D721Med (cell line): Measurements from ENCODE around the gene CDC42EP3.

Source experiments
- DNase-seq: peaks from one replicate; pipeline ENCODE4 v3.0.0; 2011; ENCODE audit warnings: low spot score; ENCODE audit not compliant: insufficient read length
- FAIRE-seq: peaks from 2 replicates; lab custom pipeline; 2011; peaks lifted over from hg19 to GRCh38; lab: Jason Lieb, UNC
- CTCF ChIP-seq: IDR thresholded peaks from 2 replicates; pipeline ENCODE4 v1.5.1; 2012; ENCODE audit warnings: mild to moderate bottlenecking, control low read depth; ENCODE audit not compliant: insufficient read depth; ENCODE audit errors: missing control alignments

Gene CDC42EP3

GRCh38 chr2:37619230-37619958 is 52.0 kb downstream of the CDC42EP3 start:
- FAIRE-seq (no peak), DNase-seq (no peak)
- TF ChIP-seq CTCF = no peak

- FAIRE-seq (no peak), DNase-seq (no peak)
- TF ChIP-seq CTCF = no peak
Observed at GRCh38 chr2:37618326-37618725, 53.1 kb downstream of the CDC42EP3 start.

DNA sequence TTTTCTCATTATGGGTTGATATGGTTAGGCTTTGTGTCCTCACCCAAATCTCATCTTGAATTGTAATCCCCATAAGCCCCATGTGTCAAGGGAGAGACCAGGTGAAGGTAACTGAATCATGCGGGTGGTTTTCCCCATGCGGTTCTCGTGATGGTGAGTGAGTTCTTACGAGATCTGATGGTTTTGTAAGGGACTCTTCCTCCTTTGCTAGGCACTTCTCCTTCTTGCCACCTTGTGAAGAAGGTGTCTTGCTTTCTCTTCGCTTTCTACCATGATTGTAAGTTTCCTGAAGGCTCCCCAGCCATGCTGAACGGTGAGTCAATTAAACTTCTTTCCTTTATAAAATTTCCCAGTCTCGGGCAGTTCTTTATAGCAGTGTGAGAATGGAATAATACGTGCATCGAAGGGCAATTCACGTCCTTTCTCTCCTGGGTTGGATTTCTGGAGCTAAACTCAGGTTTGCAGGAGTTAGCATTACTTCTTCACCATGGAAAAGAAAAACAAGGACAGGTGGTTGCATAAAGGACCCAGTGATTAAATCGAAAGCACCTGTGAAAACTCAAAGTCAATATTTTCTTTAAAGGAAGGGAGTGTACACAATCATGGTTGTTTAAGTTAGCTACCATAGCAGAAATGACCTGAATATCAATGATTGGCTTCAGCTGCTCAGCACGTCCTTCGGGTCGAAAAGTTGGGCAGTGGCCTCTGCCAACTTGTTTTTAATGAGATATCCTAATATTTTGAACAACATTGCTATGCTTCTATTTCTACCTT is 54.1 kb downstream of the CDC42EP3 start:
- FAIRE-seq = no peak
- DNase-seq = no peak
- no peak for TF ChIP-seq CTCF

DNA sequence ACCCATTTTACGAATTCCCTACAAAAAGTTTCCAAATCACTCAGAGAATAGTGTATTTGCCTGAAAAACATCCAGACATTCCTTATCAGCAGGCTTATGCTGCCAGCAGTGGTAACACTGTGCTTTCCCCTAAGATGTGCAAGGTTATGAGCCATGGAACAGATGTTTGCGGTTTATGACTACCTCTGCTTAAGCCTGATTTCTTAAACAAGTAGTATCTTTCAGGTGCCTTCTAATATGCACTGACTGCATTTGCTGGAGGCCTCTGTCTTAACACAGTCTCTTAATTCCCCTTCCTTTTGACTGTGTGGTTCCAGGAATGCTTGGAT is 54.8 kb downstream of the CDC42EP3 start:
- TF ChIP-seq CTCF = no peak
- DNase-seq = no peak
- no peak for FAIRE-seq

- no peak for FAIRE-seq
- no peak for TF ChIP-seq CTCF
- no peak for DNase-seq
Observed at GRCh38 chr2:37615804-37616676, 55.4 kb downstream of the CDC42EP3 start.

DNA sequence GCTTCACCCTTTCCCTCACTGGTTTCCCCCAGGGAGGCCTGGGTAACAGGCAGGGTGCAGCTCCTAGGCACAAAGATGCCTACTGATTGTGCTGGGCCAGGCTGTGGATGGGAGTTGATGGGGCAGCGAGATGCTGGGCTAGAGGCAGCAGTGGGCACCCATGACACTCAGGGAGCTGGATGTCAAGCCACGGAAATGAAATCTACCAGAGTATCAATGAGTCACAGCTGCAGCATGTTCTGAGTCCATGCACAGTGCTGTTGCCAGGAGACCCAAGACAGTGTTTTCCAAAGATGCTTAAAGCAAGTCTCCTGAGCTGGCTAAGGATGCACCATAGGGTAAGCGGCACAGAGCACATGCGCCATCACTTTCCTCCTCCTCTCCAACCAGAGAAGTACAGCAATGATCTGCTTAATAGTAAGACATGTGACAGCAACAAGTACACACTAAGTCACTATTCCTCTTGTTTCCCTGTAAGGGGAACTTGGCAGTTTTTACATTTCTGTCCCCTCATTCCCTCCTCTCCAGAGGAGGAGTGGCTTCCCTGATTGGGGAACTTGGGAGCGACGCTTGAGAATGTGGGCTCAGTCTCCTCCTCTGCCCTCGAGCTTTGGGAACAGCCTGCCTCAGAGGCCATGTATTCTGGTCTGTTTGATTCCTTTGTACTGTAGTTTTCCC is 57.2 kb downstream of the CDC42EP3 start:
- no peak for FAIRE-seq
- no peak for TF ChIP-seq CTCF
- DNase-seq = no peak
